Adipocyte (in vitro differentiated cells): ENCODE results near the gene SVEP1.
A peak's percentile ranks its signal among the peaks of the same experiment; 100 is the strongest.

Experiments
- DNase-seq: peaks from one replicate; pipeline ENCODE4 v3.0.0-alpha.2; 2015; ENCODE audit warnings: low read depth
- H3K27me3 ChIP-seq: replicated peaks from 2 replicates; pipeline ENCODE4 v1.7.0; 2013; ENCODE audit warnings: mild to moderate bottlenecking, low read length, moderate library complexity; ENCODE audit not compliant: control insufficient read depth, insufficient read depth
- H3K36me3 ChIP-seq: 2 replicates; pipeline ENCODE4 v1.7.0; 2013; ENCODE audit warnings: low read length, mild to moderate bottlenecking, moderate library complexity; ENCODE audit not compliant: control insufficient read depth, insufficient read depth, severe bottlenecking
- H3K4me1 ChIP-seq: 2 replicates; pipeline ENCODE4 v1.7.0; 2013; ENCODE audit warnings: mild to moderate bottlenecking, low read length, moderate library complexity; ENCODE audit not compliant: control insufficient read depth, insufficient read depth
- H3K4me3 ChIP-seq: 2 replicates; pipeline ENCODE4 v1.7.0; 2013; ENCODE audit warnings: mild to moderate bottlenecking, low read length, moderate library complexity
- H3K9ac ChIP-seq: 2 replicates; pipeline ENCODE4 v1.7.0; 2013; ENCODE audit warnings: mild to moderate bottlenecking, low read length, moderate library complexity
- H3K9me3 ChIP-seq: 2 replicates; pipeline ENCODE4 v1.7.0; 2013; ENCODE audit warnings: mild to moderate bottlenecking, low read length, moderate library complexity; ENCODE audit not compliant: control insufficient read depth

SVEP1 gene

GRCh38 chr9:110575945-110576344 lies 3.6 kb downstream of the SVEP1 start:
- H3K9ac ChIP-seq = peak overlapping the region; percentile 99
- no peaks in the 10 kb centered on the region for H3K27me3 ChIP-seq
- peak; percentile 76 for DNase-seq

GRCh38 chr9:110575169-110575568 lies 4.4 kb downstream of the SVEP1 start:
- H3K36me3 ChIP-seq = peaks cover 38% of the 10 kb centered on the region
- H3K4me1 ChIP-seq = peaks cover 40% of the 10 kb centered on the region
- peak overlapping the region; percentile 98 for H3K4me3 ChIP-seq
- H3K27me3 ChIP-seq = no peaks in the 10 kb centered on the region
- peak overlapping the region; percentile 99 for H3K9ac ChIP-seq
- H3K9me3 ChIP-seq = no peaks in the 10 kb centered on the region
- no peak for DNase-seq

More at GRCh38 chr9:110575945-110576344, 3.6 kb downstream of the SVEP1 start:
- Histone ChIP-seq H3K36me3 (peaks cover 33% of the 10 kb centered on the region), H3K9me3 (no peaks in the 10 kb centered on the region), H3K4me3 (peak overlapping the region; percentile 98), H3K4me1 (peaks cover 47% of the 10 kb centered on the region)

GRCh38 chr9:110573305-110573704 lies 6.2 kb downstream of the SVEP1 start:
- Histone ChIP-seq H3K36me3 (peaks cover 44% of the 10 kb centered on the region), H3K9me3 (no peaks in the 10 kb centered on the region), H3K9ac (peak overlapping the region; percentile 57), H3K4me3 (peak overlapping the region; percentile 98), H3K4me1 (peaks cover 45% of the 10 kb centered on the region), H3K27me3 (no peaks in the 10 kb centered on the region)
- no peak for DNase-seq

- no peaks in the 10 kb centered on the region for H3K27me3 ChIP-seq
- peaks cover 58% of the 10 kb centered on the region for H3K36me3 ChIP-seq
- H3K9ac ChIP-seq = no peak overlapping the region
- peaks cover 48% of the 10 kb centered on the region for H3K4me1 ChIP-seq
- no peaks in the 10 kb centered on the region for H3K9me3 ChIP-seq
- H3K4me3 ChIP-seq = peak overlapping the region; percentile 9
- DNase-seq = no peak
These were observed 7.6 kb downstream of the SVEP1 start for GRCh38 chr9:110571801-110572483.

- Histone ChIP-seq H3K9me3 (no peaks in the 10 kb centered on the region), H3K9ac (no peak overlapping the region), H3K27me3 (no peaks in the 10 kb centered on the region), H3K4me1 (peaks cover 24% of the 10 kb centered on the region), H3K4me3 (no peak overlapping the region), H3K36me3 (peaks cover 82% of the 10 kb centered on the region)
- DNase-seq = no peak
These were observed 13.4 kb downstream of the SVEP1 start for GRCh38 chr9:110566156-110566555.

GRCh38 chr9:110561826-110562225 lies 17.7 kb downstream of the SVEP1 start:
- Histone ChIP-seq H3K4me1 (peaks cover 26% of the 10 kb centered on the region), H3K4me3 (no peak overlapping the region), H3K9me3 (no peaks in the 10 kb centered on the region), H3K9ac (peak overlapping the region; percentile 5), H3K36me3 (peaks cover 65% of the 10 kb centered on the region), H3K27me3 (no peaks in the 10 kb centered on the region)
- no peak for DNase-seq

GRCh38 chr9:110559869-110560268 lies 19.7 kb downstream of the SVEP1 start:
- H3K27me3 ChIP-seq = no peaks in the 10 kb centered on the region
- peaks cover 49% of the 10 kb centered on the region for H3K36me3 ChIP-seq
- DNase-seq = peak; percentile 51
- no peaks in the 10 kb centered on the region for H3K9me3 ChIP-seq
- no peak overlapping the region for H3K4me3 ChIP-seq
- H3K4me1 ChIP-seq = peaks cover 39% of the 10 kb centered on the region
- no peak overlapping the region for H3K9ac ChIP-seq

- Histone ChIP-seq H3K4me1 (peaks cover 65% of the 10 kb centered on the region), H3K27me3 (no peaks in the 10 kb centered on the region), H3K4me3 (peak overlapping the region; percentile 63), H3K9me3 (no peaks in the 10 kb centered on the region), H3K36me3 (peaks cover 19% of the 10 kb centered on the region), H3K9ac (peak overlapping the region; percentile 84)
- peak; percentile 91 for DNase-seq
These were observed 23.8 kb downstream of the SVEP1 start for GRCh38 chr9:110555551-110556331.

- Histone ChIP-seq H3K36me3 (peaks cover 70% of the 10 kb centered on the region), H3K4me1 (peaks cover 69% of the 10 kb centered on the region), H3K27me3 (no peaks in the 10 kb centered on the region), H3K4me3 (no peak overlapping the region), H3K9me3 (no peaks in the 10 kb centered on the region), H3K9ac (peak overlapping the region; percentile 18)
- DNase-seq = no peak
These were observed 33.1 kb downstream of the SVEP1 start for GRCh38 chr9:110546411-110546871.

- no peak for DNase-seq
- Histone ChIP-seq H3K36me3 (peaks cover 78% of the 10 kb centered on the region), H3K9me3 (no peaks in the 10 kb centered on the region), H3K4me3 (no peak overlapping the region), H3K9ac (peak overlapping the region; percentile 18), H3K4me1 (peaks cover 65% of the 10 kb centered on the region), H3K27me3 (no peaks in the 10 kb centered on the region)
These were observed 33.8 kb downstream of the SVEP1 start for GRCh38 chr9:110545705-110546104.

GRCh38 chr9:110543631-110544051 lies 35.9 kb downstream of the SVEP1 start:
- no peak for DNase-seq

More at GRCh38 chr9:110543631-110544051, 35.9 kb downstream of the SVEP1 start:
- peaks cover 75% of the 10 kb centered on the region for H3K4me1 ChIP-seq
- H3K9me3 ChIP-seq = no peaks in the 10 kb centered on the region
- peak overlapping the region; percentile 46 for H3K9ac ChIP-seq
- no peaks in the 10 kb centered on the region for H3K27me3 ChIP-seq
- H3K36me3 ChIP-seq = peaks cover 65% of the 10 kb centered on the region
- no peak overlapping the region for H3K4me3 ChIP-seq
